ENCODE data around the gene IL17C. TPM values are rescaled to one million over a fixed set of nuclear protein-coding genes. Genes with fewer than 3 reads are reported as not detected.

The IL17C gene
- total RNA-seq, 2 donors from 2014 or later: 0.97 TPM; not detected in 1

GRCh38 chr16:88686439-88687253, 48.3 kb downstream of the IL17C start, which contains the start of gene SNAI3:
Gene SNAI3, minus strand, starts transcription at chr16:88686507. Its CDS starts 101 bp downstream, at chr16:88686406.
- H3K27ac ChIP-seq: no peak within 1 kb of the TSS
- H3K9me3 ChIP-seq: no peaks in the 10 kb centered on the region
- TF ChIP-seq POLR2A (IDR thresholded peaks at IDR 0.05) (no peak), POLR2AphosphoS5 (IDR thresholded peaks at IDR 0.05) (peak; percentile 33)
- H3K4me1 ChIP-seq (replicated peaks): peaks cover 6% of the 10 kb centered on the region
- peak; percentile 78 for DNase-seq (ENCODE audit: low spot score)
- 8% methylated on average over 50 of the region's 65 CpGs for WGBS
- H3K36me3 ChIP-seq: no peaks in the 10 kb centered on the region
- intact Hi-C loops (cut with DNase I): no loop called here
- H3K27me3 ChIP-seq (replicated peaks; ENCODE audit: insufficient read depth): peaks cover 3% of the 10 kb centered on the region
- peak within 1 kb of the TSS; percentile 45 to 50 for H3K4me3 ChIP-seq

- intact Hi-C loops (cut with DNase I): no loop called here
- Histone ChIP-seq H3K4me1 (replicated peaks) (peaks cover 6% of the 10 kb centered on the region), H3K36me3 (no peaks in the 10 kb centered on the region), H3K27ac (no peak overlapping the region), H3K4me3 (no peak overlapping the region), H3K27me3 (replicated peaks; ENCODE audit: insufficient read depth) (peaks cover 3% of the 10 kb centered on the region), H3K9me3 (no peaks in the 10 kb centered on the region)
- 48% methylated on average over 9 of the region's 10 CpGs for WGBS
- DNase-seq (ENCODE audit: low spot score): no peak
- TF ChIP-seq CTCF (IDR thresholded peaks at IDR 0.05) (no peak), POLR2A (IDR thresholded peaks at IDR 0.05) (no peak), POLR2AphosphoS5 (IDR thresholded peaks at IDR 0.05) (no peak)
Observed at GRCh38 chr16:88687254-88687576, 48.8 kb downstream of the IL17C start.

- TF ChIP-seq POLR2AphosphoS5 (IDR thresholded peaks at IDR 0.05) (no peak), POLR2A (IDR thresholded peaks at IDR 0.05) (no peak), CTCF (IDR thresholded peaks at IDR 0.05) (no peak)
- intact Hi-C loops (cut with DNase I): no loop called here
- H3K27me3 ChIP-seq (replicated peaks; ENCODE audit: insufficient read depth): peaks cover 3% of the 10 kb centered on the region
Observed at GRCh38 chr16:88687676-88688012, 49.3 kb downstream of the IL17C start.

GRCh38 chr16:88688013-88688778, 49.8 kb downstream of the IL17C start:
- Histone ChIP-seq H3K27me3 (replicated peaks; ENCODE audit: insufficient read depth) (peaks cover 3% of the 10 kb centered on the region), H3K9me3 (no peaks in the 10 kb centered on the region), H3K36me3 (no peaks in the 10 kb centered on the region), H3K27ac (no peak overlapping the region), H3K4me3 (no peak overlapping the region), H3K4me1 (replicated peaks) (peaks cover 6% of the 10 kb centered on the region)
- WGBS: 32% methylated on average over 28 of the region's 28 CpGs
- TF ChIP-seq CTCF (IDR thresholded peaks at IDR 0.05) (no peak), POLR2AphosphoS5 (IDR thresholded peaks at IDR 0.05) (peak; percentile 23)
- intact Hi-C loops (cut with DNase I): no loop called here
- no peak for DNase-seq (ENCODE audit: low spot score)

More at GRCh38 chr16:88687676-88688012, 49.3 kb downstream of the IL17C start:
- WGBS: 50% methylated on average over 3 of the region's 3 CpGs
- no peak for DNase-seq (ENCODE audit: low spot score)
- H3K4me3 ChIP-seq: no peak overlapping the region
- H3K36me3 ChIP-seq: no peaks in the 10 kb centered on the region
- peaks cover 6% of the 10 kb centered on the region for H3K4me1 ChIP-seq (replicated peaks)
- no peak overlapping the region for H3K27ac ChIP-seq
- no peaks in the 10 kb centered on the region for H3K9me3 ChIP-seq

Other genes starting within 250 kb of the IL17C start
- 10 to 100 TPM in 1 of 2 donors, 1 to 10 TPM in 1; 4.1 to 21.5 TPM for gene ZFPM1, start 185.3 kb upstream of the IL17C start, total RNA-seq
- 10 to 100 TPM; 26.7 to 50.7 TPM for gene ZC3H18, start 68.2 kb upstream of the IL17C start, total RNA-seq
- 100 to 1,000 TPM in 1 of 2 donors, 10 to 100 TPM in 1; 86.0 to 155 TPM for gene CYBA, start 12.5 kb downstream of the IL17C start, total RNA-seq
- gene MVD, start 24.5 kb downstream of the IL17C start, total RNA-seq: 10 to 100 TPM; 34.7 to 40.0 TPM
- gene SNAI3, start 47.9 kb downstream of the IL17C start, total RNA-seq: 1 to 10 TPM in 1 of 2 donors, under 1 TPM in 1; 0.46 to 2.8 TPM
- gene RNF166, start 67.8 kb downstream of the IL17C start, total RNA-seq: 10 to 100 TPM; 11.6 to 30.3 TPM
- 10 to 100 TPM; 15.0 to 19.1 TPM for gene CTU2, start 67.9 kb downstream of the IL17C start, total RNA-seq
- 100 to 1,000 TPM; 156 to 202 TPM for gene PIEZO1, start 146.6 kb downstream of the IL17C start, total RNA-seq
- gene CDT1, start 165.2 kb downstream of the IL17C start, total RNA-seq: 1 to 10 TPM; 4.3 to 7.6 TPM
- gene APRT, start 173.4 kb downstream of the IL17C start, total RNA-seq: 100 to 1,000 TPM; 165 to 211 TPM
- 10 to 100 TPM; 20.4 to 75.1 TPM for gene GALNS, start 218.4 kb downstream of the IL17C start, total RNA-seq
- gene TRAPPC2L, start 218.6 kb downstream of the IL17C start, total RNA-seq: 10 to 100 TPM; 23.7 to 38.9 TPM
- 1 to 10 TPM in 1 of 2 donors, not detected in 1; 4.1 TPM for gene PABPN1L, start 228.1 kb downstream of the IL17C start, total RNA-seq

All from prostate gland (tissue), 2 donors.